GM12801 (cell line): Measurements from ENCODE around the gene PTGFR.

ENCODE experiments used
- CTCF ChIP-seq: IDR thresholded peaks from one replicate; pipeline ENCODE4 v1.5.1; 2011; ENCODE audit warnings: control low read depth; ENCODE audit not compliant: insufficient read length; ENCODE audit errors: extremely low read depth

The PTGFR gene

GRCh38 chr1:78493451-78493850, 2.7 kb downstream of the PTGFR start:
- no peak for TF ChIP-seq CTCF

- TF ChIP-seq CTCF, result no peak
Observed at GRCh38 chr1:78497201-78497600, 6.4 kb downstream of the PTGFR start.

- no peak for TF ChIP-seq CTCF
Observed at GRCh38 chr1:78500529-78500928, 9.8 kb downstream of the PTGFR start.

- TF ChIP-seq CTCF, result no peak
Observed at GRCh38 chr1:78501203-78501602, 10.4 kb downstream of the PTGFR start.

GRCh38 chr1:78511334-78511733, 20.6 kb downstream of the PTGFR start:
- TF ChIP-seq CTCF, result no peak

- TF ChIP-seq CTCF, result no peak
Observed at GRCh38 chr1:78516716-78517115, 25.9 kb downstream of the PTGFR start.

GRCh38 chr1:78519446-78519845, 28.7 kb downstream of the PTGFR start:
- no peak for TF ChIP-seq CTCF

- no peak for TF ChIP-seq CTCF
Observed at GRCh38 chr1:78520216-78520615, 29.4 kb downstream of the PTGFR start.
